Ecto neural progenitor cell (in vitro differentiated cells): ENCODE data around the gene ZNF484.
"Not testable (repeated sequence)": the region's sequence is repeated elsewhere in the genome, so short reads cannot be mapped to it uniquely, and the experiment has no call there.

Source experiments
- DNase-seq: peaks from one replicate; pipeline ENCODE4 v3.0.0-alpha.2; 2018; ENCODE audit warnings: low spot score

ZNF484 gene

DNA sequence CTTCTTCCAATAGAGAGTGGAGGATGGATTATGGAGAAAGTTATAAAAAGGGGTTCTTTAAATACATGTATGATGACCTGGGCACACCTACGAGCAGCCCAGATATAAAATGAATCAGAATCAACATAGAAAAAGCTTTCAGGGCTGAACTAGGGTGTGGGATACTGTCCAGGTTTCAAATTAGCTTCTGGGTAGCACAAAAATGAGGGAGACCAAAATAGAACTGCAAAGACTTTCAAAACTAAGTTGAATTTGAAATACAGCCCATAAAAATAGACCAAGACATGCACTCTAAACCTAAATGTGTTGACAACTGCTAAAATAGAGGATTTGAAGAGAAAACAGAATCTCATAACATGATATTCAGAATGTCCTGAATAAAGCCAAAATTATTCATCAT lies 17.0 kb downstream of the ZNF484 start:
- DNase-seq, result no peak

DNA sequence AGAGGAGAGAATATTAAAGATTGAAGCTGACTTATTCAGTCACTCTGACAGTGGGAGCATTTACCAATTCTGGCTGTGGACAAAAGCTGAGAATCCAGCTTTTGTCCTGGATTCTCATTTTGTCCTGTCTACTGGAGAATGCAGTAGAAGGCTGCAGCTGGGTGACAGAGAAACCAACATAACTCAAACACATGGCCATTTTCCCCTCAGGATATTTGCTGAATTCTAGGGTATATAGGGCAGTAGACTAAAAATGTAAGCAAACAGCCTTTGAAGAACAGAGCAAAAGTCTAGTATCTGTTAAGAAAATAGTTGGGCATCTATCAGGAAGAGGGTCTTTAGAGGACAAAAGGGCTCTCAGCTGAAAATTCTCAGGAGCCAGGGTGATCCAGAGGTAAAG lies 20.6 kb downstream of the ZNF484 start:
- no peak for DNase-seq

DNA sequence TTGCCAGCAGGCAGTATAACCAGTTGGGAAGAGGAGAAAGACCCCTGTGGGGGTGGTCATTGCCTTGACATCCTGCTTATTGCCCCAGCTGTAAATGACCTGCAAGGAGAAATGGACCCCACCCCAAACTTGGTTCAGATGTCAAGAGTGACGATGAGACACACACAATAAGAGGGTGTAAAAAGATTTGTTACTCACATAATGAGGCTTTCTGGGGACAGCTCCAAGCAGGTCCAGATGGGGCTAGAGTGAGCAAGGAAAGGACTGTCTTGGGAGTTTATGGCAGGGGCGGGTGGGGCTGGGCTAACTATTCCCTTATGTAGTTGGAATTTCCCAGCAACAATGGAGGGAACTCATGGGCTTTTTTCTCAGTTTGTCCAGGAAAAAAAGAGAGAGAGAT lies 24.1 kb downstream of the ZNF484 start:
- DNase-seq, result no peak

DNA sequence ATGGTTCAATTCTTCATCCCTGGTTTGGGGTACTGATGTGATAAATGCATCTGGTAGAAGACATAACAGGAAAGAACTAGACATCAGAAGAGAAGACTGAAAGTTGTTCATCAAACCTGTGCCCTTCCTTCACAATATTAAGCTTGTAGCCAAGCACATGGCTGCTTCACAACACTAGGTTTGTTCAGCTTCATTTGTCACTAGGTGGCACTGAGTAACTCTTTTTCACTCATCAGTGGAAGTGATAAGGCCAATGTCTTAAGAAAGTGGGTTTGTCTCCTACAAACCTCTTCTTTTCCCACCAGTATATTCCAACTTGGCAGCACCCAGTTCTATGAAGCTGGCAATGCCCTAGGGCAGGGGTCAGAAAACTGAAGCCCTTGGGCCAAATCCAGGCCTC lies 26.9 kb downstream of the ZNF484 start:
- DNase-seq, result no peak

DNA sequence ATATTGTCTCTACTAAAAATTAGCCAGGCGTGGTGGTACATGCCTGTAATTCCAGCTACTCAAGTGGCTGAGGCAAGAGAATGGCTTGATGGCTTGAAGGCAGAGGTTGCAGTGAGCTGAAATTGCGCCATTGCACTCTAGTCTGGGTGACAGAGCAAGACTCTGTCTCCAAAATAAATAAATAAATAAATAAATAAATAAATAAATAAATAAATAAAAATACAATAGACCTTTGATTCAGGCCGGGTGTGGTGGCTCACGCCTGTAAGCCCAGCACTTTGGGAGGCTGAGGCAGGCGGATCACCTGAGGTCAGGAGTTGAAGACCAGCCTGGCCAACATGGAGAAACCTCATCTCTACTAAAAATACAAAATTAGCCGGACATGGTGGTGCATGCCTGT lies 29.1 kb downstream of the ZNF484 start:
- DNase-seq, result not testable (repeated sequence)

DNA sequence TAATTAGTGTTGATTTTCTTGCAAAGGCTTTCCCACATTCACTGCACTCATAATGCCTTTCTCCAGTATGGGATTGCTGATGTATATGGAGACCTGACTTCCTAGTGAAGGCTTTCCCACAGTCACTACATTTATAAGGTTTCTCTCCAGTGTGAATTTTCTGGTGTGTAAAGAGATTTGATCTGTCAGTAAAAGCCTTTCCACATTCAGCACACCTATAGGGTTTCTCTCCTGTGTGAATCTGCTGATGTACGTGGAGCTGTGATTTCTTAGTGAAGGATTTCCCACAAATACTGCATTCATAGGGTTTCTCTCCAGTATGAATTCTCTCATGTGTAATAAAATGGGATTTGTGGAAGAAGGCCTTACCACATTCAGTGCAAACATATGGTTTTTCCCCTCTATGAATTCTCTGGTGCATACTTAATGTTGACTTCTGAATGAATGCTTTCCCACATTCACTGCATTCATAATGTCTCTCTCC lies 31.1 kb downstream of the ZNF484 start:
- DNase-seq, result no peak

DNA sequence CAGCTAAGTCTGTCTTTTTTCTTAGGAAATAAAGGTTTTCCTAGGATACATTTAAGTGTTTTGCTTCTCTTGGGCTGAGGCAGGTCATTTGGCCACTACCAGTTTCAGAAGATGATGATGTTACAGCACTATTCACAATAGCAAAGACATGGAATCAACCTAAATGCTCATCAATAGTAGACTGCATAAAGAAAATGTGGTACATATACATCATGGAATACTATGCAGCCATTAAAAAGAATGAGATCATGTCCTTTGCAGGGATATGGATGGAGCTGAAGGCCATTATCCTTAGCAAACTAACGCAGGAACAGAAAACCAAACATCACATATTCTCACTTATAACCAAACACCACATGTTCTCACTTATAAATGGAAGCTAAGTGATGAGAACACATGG lies 39.4 kb downstream of the ZNF484 start:
- not testable (repeated sequence) for DNase-seq

DNA sequence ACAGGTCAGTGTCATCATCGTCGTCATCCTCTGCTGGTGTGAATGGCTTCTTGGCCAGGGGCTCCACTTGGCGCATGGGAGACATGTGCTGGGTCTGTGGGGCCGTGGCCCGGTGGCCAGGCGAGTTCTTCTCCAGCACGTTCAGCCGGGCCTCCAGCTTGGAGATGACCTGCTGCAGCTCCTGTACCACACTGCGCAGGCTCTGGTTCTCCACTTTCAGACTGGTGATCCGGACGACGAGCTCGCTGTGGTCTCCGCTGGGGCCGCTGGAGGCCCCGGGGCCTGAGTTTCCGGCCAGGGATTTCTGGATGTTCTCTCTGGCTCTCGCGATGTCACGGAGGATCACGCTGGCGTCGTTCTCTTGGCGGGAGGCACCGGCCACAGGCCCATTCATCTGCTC lies 40.6 kb downstream of the ZNF484 start:
- DNase-seq, result no peak

DNA sequence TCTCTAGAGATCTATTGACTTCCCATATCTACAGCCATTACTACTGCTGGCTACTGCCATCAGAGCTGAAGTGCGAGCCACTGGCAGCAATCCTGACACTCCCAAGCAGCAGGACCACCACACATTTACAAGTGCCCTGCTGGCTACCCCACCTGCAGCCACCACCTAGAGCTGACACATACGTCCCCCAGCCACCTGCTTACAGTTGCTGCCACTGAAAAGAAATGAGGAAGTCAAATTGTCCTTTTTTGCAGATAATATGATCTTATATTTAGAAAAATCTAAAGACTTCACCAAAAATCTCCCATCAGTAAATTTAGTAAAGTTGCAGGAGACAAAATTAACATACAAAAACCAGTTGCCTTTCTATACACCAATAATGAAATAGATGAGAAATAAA lies 48.4 kb downstream of the ZNF484 start:
- no peak for DNase-seq

DNA sequence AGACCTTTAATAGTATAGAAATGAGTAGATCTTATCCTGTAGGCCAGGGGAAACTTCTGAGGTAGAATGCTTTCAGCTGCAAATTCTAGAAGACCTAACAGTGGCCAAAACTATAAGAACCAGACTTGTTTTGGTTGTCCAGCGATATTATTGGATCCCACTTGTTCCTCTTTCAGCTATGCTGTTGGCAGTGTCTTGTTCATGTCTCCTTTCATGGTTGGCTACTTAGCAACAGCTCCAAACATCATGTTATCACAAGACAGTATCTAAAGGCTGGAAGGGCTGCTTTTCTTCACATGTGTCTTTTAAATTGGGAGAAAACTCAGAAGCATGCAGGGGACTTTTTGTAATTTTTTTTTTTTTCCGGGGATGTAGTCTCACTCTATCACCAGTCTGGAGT lies 52.8 kb downstream of the ZNF484 start:
- not testable (repeated sequence) for DNase-seq

DNA sequence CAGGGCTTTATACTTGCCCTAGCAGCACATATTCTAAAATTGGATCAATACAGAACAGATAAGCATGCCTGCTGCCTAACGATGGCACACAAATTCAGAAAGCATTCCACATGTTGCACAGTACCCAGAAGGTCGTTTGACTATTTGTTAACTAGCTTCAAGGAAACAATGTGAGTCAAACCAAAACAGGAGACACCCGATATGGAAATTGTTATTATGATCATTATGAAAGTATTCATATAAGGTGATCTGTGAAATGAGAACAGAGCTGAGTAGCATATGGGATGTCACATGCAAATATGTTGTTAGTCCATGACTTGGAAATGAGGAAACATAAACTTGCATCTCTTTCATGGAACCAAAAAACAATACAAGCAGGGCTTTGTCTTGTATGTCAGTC lies 56.9 kb downstream of the ZNF484 start:
- DNase-seq, result no peak

DNA sequence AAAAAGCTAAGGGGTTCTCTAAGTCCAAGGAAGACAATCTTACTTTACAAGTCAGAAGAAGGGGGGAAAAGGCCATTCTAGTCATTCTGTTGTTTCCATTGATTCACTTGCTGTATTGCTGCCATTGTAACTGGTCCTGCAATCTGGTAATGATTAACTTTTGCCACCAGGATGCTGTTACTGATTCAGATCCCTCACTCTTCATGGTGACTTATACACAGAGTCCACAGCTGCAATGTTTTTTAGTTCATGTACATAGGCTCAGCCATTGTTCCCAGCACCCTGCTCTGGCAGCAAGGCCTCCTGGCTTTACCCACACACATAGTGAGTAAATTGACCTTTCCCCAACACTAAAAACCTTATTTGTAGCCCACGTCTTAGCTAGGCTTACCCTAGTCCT lies 57.9 kb downstream of the ZNF484 start:
- not testable (repeated sequence) for DNase-seq

DNA sequence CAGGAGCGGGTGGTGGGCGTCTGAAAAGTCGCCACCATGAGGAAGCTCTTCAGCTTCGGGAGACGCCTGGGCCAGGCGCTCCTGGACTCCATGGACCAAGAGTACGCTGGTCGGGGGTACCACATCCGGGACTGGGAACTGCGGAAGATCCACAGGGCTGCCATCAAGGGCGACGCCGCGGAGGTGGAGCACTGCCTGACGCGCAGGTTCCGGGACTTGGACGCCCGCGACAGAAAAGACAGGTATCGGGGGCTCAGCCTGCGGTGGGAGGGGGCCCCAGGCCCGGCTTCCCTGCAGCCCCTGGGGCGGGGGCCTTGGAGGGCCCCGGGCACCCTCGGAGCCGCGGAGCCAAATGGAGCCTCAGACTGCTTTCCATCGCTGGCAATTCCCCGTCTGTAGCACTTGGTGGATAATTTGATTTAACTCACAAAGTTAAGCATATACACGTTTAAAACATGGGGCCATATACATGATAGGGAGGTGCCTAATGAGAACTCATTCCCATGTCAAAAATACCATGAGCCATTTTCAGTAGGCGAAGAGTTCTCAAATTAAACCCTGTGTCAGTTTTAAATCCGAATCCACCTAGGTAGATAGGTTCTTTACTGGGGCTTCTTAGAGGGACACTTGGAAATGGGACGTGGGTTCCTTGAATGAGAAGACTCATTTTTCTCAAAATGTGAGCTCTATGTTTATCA lies 68.1 kb downstream of the ZNF484 start:
- DNase-seq, result not testable (repeated sequence)

DNA sequence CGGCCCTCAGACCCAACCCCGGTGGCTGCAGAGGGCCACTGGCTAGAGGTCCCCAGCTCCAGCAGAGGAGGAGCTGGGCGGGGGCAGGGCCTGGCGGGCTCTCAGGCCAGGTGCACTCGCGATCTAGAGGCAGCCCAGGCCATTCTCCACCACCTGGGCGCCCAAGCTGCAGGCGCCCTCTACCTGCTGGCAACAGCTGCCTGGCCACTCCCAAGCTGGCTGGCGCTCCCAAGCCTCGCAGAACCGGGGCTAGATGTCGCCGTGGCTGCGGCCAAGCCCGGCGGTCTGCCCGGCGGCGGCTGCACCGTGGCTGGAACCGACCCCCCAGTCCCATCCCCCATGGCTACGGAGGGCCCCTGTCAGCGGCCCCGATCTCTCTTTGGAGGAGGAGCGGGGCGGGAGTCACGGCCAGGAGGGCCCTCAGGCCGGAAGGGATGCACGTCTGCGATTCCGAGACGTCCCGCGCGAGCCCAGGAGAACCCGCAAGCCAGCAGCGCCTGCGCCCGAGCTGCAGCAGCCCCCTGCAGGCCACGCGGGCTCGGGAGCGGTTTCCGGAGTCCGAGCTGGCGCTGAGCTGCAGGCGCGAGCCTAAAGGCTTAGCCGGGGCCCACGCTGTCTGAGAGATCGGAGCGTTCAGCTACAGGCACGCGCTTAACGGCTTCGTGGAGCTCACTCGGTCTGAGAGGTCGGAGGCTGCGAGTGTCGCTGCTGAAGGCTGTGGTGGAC lies 68.9 kb downstream of the ZNF484 start:
- DNase-seq, result peak; percentile 88

DNA sequence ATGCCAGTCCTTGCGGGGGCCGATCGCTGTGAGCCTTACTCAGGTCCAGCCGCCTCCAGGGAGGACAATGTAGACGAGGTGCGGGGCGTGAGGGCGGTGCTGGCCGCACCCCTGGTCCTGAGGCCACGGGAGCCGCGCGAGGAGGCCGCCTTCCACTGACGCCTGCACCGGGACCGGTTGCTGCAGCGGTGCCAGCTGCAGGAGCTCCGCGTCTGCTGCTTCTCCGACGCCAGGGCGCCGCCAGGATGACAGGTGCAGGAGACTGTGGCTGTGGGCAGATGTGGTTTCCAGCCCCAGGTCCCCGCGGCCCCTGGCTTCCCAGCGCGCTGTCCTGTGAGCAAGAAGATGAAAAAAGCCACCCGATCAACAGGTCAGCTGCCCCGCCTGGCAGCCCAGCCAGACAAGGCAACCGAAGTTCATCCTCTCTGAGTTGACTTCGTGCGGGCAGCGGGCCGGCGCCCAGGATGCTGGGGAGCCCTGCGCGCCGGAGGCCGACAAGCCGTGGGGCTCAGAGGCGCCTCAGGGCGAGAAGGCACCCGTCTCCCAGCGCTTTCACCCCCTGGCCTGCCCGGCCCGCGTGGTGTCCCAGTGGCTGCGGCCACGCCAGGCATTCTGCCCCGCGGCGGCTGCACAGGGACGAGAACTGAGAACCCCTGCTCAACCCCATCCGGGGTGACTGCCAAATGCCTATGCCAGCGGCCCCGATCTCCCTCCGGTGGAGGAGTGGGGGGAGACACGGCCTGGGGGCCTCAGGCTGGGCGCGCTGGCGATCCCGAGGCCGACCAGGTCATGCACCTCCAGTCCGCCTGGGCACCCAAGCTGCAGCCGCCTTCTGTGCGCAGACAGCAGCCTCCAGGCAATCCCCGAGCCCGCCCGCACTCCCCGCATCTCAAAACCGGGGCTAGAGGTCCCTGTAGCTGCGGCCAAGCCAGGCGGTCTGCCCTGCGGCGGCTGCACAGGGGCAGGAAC lies 69.8 kb downstream of the ZNF484 start:
- peak; percentile 60 for DNase-seq

DNA sequence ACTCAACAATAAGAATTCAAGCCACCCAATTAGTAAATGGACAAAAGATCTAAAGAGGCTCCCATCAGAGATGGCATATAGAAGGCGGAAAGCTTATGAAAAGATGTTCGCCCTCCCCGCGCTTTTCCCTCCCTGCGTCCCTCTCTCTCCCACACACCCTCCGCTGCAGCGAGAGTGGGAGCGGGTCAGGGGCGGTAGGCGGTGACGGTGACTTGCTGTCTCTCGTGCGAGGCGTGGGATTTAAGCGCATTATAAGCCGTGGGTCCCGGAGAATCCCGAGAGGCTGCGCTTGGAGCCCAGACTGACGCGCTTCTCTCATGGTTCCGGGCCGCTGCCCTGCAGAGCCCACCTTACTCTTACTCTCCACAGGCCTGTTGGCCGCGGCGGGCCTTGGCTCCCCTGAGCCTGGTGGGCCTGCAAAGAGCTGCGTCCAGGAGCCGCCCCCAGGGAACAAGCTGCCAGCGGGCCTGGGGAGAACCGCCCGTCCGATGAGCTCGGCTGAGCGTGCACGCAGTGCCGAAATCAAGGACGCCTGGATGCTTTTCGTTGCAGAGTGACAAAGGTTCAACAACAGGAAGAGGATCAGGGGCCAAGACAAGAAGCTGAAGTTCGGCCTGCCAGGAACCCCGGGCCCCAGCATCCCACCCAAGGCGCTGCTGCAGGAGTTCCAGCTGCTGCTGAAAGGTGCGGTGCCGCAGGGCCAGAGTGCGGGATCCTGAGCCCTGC lies 70.6 kb downstream of the ZNF484 start:
- DNase-seq, result no peak

DNA sequence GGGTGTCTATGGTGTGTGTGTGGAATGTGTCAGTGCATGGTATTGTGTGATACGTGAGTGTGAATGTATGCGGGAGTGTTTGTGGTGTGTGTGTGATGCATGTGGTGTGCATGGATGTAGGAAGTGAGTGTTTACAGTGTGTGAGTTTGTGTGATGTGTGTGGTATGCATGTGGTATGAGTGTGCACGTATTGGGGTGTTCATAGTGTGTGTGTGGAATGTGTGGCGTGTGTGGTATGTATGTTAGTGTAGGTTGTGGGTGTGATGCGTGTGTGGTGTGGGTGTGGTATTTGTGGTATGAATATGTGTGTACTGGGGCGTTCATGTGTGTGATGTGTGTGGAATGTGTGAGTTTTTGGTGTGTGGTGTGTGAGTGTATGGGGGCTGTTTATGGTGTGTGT lies 73.1 kb downstream of the ZNF484 start:
- no peak for DNase-seq

DNA sequence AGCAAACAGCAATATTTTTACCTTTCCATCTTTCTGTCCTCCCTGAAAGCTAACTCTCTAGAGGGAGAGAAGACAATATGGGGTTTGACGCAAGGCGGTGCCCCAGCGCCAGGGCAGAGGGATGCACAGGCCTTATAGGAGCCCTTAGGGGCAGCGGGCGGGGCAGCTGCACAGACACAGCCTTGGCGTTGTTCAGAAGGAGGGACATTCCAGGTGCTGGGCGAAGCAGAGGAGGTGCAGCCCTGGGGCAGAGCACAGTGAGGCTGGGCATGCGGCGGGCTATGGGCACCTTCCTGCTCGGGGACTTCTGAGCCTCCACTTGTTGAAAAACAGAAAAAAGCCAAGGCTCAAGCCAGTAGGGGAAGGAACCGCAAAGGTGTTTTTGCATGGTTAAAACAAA lies 79.5 kb downstream of the ZNF484 start:
- no peak for DNase-seq

DNA sequence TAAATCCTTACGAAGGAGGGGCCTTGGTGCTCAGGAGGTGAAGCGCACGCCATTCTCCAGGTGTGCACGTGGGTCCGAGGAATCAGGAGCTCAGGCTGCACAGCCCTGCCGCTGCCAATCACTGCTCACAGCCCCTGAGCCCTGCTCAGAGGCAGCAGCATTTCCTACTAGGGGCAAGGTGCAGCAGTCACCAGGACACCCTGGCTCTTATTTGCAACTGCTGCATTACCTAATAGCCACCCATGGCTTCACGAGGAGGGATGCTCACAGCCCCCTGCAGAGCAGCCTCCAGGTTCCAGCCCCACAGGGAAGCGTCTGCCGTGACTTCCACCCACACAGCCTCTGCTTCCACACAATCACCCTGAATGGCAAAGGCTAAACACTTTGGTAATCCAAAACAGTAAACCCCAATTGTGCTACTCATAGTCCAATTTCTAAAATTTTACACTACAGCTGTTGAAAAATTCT lies 81.5 kb downstream of the ZNF484 start:
- DNase-seq, result not testable (repeated sequence)

DNA sequence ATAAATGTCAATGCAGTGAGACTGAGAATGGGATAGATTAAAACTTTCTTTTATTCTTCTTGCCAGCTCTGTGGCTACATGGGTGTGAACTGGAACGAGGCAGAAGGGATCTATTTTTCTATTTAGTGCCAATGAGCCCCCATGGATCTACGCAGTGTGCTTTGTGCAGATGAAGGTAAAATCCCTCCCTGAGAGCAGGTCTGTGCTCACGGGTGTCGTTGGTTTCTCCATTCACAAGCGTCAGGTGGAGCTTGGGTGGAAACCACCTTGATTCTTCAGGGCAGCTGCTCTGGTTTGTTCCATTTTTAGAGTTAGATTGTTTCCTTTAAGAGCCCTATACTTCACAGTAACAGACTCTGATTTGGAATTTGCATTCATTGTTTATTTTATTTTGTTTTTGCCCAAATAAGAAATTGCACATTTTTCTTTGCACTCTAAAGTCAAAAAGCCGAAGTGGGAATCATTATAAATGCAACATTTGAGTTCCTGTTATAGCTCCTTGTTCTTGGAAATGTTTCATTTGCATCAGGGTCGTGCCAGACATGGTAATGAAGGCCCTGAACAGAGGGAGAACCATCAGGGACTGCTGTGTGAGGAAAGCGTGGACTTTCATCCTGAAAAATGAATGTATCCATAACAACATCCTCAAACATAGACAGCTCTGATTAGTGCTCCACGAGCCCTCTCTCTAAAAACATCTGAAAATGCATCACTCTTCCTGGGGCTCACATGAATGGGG lies 82.1 kb downstream of the ZNF484 start:
- no peak for DNase-seq
